ENCODE measurements around the gene CD8B. TPM values are rescaled to one million over a fixed set of nuclear protein-coding genes. Genes with fewer than 3 reads are reported as not detected.

CD8B gene
- not detected in 2 replicates for total RNA-seq

DNA sequence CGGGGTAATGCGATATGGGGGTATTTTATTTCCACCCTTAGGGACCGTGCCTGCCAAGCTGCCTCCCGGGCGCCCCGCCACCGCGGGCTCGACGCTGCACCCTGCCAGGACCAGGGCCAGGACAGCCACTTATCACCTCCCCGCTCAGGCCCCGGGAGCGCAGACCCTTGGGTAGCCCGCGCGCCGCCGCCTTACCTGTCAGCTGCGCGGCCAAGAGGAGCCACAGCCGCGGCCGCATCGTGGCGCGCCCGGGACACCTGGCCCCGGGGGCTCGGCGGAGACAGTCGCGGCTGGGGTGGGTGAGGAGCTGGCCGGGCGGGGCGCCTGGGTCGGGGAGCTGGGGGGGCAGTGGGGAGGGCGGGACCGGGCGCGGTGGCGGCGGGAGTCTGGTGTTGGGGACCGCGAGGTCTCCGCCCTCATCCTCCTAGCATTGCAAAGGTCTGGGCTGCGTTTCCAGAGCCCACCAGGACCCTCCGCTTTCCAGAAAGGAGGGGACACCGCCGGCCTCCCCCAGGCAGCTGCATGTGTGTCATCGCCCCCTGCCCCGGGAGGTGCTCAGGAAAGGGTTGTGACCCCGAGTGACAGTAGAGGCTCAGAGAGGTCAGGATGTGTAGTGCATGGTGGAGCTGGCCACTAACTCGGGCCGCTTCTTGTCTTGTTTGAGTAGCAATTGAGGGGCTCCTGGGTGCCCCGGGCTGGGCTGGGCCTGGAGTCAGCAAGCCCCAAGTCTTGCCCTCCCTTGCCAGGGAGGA is at the start of gene CD8B:
TSS of gene CD8B (minus strand) at position 259 of the 752 bp plus-strand sequence. CDS start at position 238, 21 bp downstream.

DNA sequence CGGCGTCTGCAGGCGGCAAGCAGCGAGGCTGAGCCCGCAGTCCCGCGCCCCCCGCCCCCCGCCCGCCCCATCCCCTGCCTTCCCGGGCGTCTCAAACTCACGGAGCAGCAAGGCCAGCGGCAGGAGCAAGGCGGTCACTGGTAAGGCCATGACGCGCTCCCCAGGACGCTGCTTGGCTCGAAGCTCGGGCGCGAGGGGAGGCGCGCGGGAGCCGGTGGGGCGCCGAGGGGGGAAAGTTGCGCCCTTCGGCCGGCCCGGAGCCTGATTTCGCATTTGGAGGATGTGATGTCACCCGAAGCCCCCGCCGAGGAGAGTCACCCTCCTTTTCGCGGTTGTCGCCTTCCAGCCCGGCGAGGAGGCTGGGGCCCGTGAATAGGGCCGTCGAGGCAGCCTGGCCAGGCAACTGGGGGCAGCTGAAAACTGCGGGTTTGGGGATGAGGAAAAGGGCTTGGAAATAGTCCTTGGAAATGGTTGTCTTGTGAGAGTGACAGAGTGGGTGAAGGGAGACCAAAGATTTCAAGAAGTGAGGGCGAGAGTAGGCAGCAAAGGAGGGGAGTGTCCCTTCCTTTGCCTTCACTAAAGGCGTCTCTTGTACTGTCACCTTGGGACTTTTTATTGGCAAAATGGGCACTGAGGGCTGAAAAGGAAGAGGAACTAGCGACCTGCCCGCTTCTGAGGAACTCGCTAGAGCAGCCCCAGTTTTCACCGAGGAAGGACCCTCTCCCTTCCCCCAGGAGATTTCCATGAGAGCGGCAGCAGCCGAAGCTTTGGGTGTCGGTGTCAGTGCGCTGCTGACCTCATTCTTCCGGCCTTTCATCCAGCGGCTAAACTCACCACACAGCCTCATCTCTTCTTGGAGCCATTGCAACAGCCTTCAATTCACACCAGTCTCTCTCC is 70.8 kb downstream of the CD8B start, which contains the start of gene CD8A:
TSS of gene CD8A (minus strand) at position 238 of the 897 bp plus-strand sequence. CDS start at position 150, 88 bp downstream.

Other genes starting within 250 kb of the CD8B start
- gene RNF103, start 238.0 kb downstream of the CD8B start, total RNA-seq: 22.5 and 26.7 TPM in 2 replicates
- 53.7 and 70.4 TPM in 2 replicates for gene RMND5A, start 141.6 kb downstream of the CD8B start, total RNA-seq
- 0.07 TPM in 1 of 2 replicates, not detected in the other for gene CD8A, start 71.0 kb downstream of the CD8B start, total RNA-seq
- 1.5 and 1.7 TPM in 2 replicates for gene RGPD1, start 80.2 kb upstream of the CD8B start, total RNA-seq
- gene PLGLB1, start 160.0 kb upstream of the CD8B start, total RNA-seq: 0.34 and 1.4 TPM in 2 replicates